IMR-90 (cell line): Measurements from ENCODE around the gene TM4SF4. TPM values are rescaled to one million over a fixed set of nuclear protein-coding genes. Genes with fewer than 3 reads are reported as not detected.

Experiments
- ATAC-seq: fragments of 200-7000 bp; cut with Tn5 transposase; 2 replicates; pipeline ENCODE4 v1.9.1; 2020; ENCODE audit warnings: low read depth, mild to moderate bottlenecking, moderate library complexity
- BruUV-seq: library from RNA; stranded (reverse); fragments of 400-500 nt; replicated peaks from 2 replicates; lab custom pipeline; 2021; lab: Mats Ljungman, UMichigan
- CTCF ChIA-PET: fragments of 300-600 bp; formaldehyde crosslinking; extraction: SDS; loops from one replicate; lab custom pipeline; 2021; ENCODE audit warnings: antibody characterized with exemption; lab: Yijun Ruan, JAX
- POLR2A ChIA-PET: fragments of 300-600 bp; sonication (Branson Sonifier 250); formaldehyde crosslinking; loops from one replicate; lab custom pipeline; 2022; ENCODE audit warnings: antibody characterized with exemption; ENCODE audit not compliant: unreplicated experiment; lab: Charles Lee
- DNase-seq: peaks from one replicate; pipeline ENCODE4 v3.0.0; 2013
- H2AFZ ChIP-seq: replicated peaks from 2 replicates; pipeline ENCODE3; 2013; ENCODE audit warnings: low read length, mild to moderate bottlenecking; ENCODE audit not compliant: poor library complexity
- H2AK5ac ChIP-seq: 2 replicates; pipeline ENCODE4 v1.6.1; 2013; ENCODE audit warnings: low read depth, low read length, inconsistent platforms
- H2AK9ac ChIP-seq: replicated peaks from 2 replicates; pipeline ENCODE3; 2013; ENCODE audit warnings: mild to moderate bottlenecking, low read depth, low read length, moderate library complexity; ENCODE audit not compliant: poor library complexity
- H2BK120ac ChIP-seq: 2 replicates; pipeline ENCODE4 v1.6.1; 2013; ENCODE audit warnings: low read depth, low read length, inconsistent platforms
- H2BK15ac ChIP-seq: 3 replicates; pipeline ENCODE4 v1.6.1; 2013; ENCODE audit warnings: low read depth, low read length, inconsistent platforms
- H2BK20ac ChIP-seq: 2 replicates; pipeline ENCODE4 v1.6.1; 2013; ENCODE audit warnings: low read depth, mild to moderate bottlenecking, inconsistent platforms, low read length, moderate library complexity
- H2BK5ac ChIP-seq: 2 replicates; pipeline ENCODE4 v1.6.1; 2013; ENCODE audit warnings: mild to moderate bottlenecking, low read depth, low read length, inconsistent platforms; ENCODE audit not compliant: poor library complexity, severe bottlenecking
- H3K14ac ChIP-seq: replicated peaks from 2 replicates; pipeline ENCODE4 v1.6.1; 2013; ENCODE audit warnings: low read depth, low read length, inconsistent platforms
- H3K18ac ChIP-seq: 2 replicates; pipeline ENCODE4 v1.6.1; 2013; ENCODE audit warnings: low read depth, low read length, control low read depth
- H3K23ac ChIP-seq: 2 replicates; pipeline ENCODE4 v1.6.1; 2013; ENCODE audit warnings: low read depth, low read length, inconsistent platforms
- H3K27ac ChIP-seq: 2 replicates; pipeline ENCODE4 v1.5.1; 2013; ENCODE audit warnings: mild to moderate bottlenecking, control low read depth, low read length; ENCODE audit not compliant: insufficient read depth
- H3K27me3 ChIP-seq: 2 replicates; pipeline ENCODE4 v1.6.1; 2013; ENCODE audit warnings: low read length; ENCODE audit not compliant: control insufficient read depth, insufficient read depth
- H3K36me3 ChIP-seq: 2 replicates; pipeline ENCODE4 v1.6.1; 2013; ENCODE audit warnings: low read length, mixed read lengths; ENCODE audit not compliant: control insufficient read depth, insufficient read depth
- H3K4ac ChIP-seq: 2 replicates; pipeline ENCODE4 v1.6.1; 2013; ENCODE audit warnings: low read depth, low read length, inconsistent platforms
- H3K4me1 ChIP-seq: 2 replicates; pipeline ENCODE4 v1.6.1; 2013; ENCODE audit warnings: low read length, mixed read lengths; ENCODE audit not compliant: control insufficient read depth, insufficient read depth
- H3K4me2 ChIP-seq: 2 replicates; pipeline ENCODE4 v1.6.1; 2013; ENCODE audit warnings: low read depth, mild to moderate bottlenecking, control low read depth, low read length, moderate library complexity
- H3K4me3 ChIP-seq: 2 replicates; pipeline ENCODE4 v1.5.1; 2013; ENCODE audit warnings: low read depth, mild to moderate bottlenecking, control low read depth, low read length, moderate library complexity; ENCODE audit not compliant: insufficient read depth
- H3K56ac ChIP-seq: 2 replicates; pipeline ENCODE4 v1.6.1; 2013; ENCODE audit warnings: low read length, inconsistent platforms; ENCODE audit not compliant: insufficient read depth; ENCODE audit errors: extremely low read depth
- H3K79me1 ChIP-seq, 2 experiments: 2 replicates each; pipeline ENCODE4 v1.6.1; 2013; ENCODE audit warnings: low read length in 2 of 2, inconsistent platforms in 1 of 2, low read depth in 1 of 2
- H3K9ac ChIP-seq: 2 replicates; pipeline ENCODE4 v1.6.1; 2013; ENCODE audit warnings: low read depth, low read length, control low read depth
- H3K9me1 ChIP-seq: 2 replicates; pipeline ENCODE4 v1.6.1; 2013; ENCODE audit warnings: low read length, inconsistent platforms; ENCODE audit not compliant: insufficient read depth
- H3K9me3 ChIP-seq: 2 replicates; pipeline ENCODE4 v1.6.1; 2013; ENCODE audit warnings: low read length; ENCODE audit not compliant: control insufficient read depth, insufficient read depth
- H4K20me1 ChIP-seq: 2 replicates; pipeline ENCODE4 v1.6.1; 2013; ENCODE audit warnings: low read length, inconsistent platforms; ENCODE audit not compliant: insufficient read depth
- H4K5ac ChIP-seq: 2 replicates; pipeline ENCODE4 v1.6.1; 2013; ENCODE audit warnings: mild to moderate bottlenecking, low read depth, low read length, control low read depth
- H4K8ac ChIP-seq, 2 experiments: 2 replicates each; pipeline ENCODE4 v1.6.1; 2013; ENCODE audit warnings: low read depth in 2 of 2, low read length in 2 of 2, control low read depth in 1 of 2, inconsistent platforms in 1 of 2
- H4K91ac ChIP-seq: 2 replicates; pipeline ENCODE4 v1.6.1; 2013; ENCODE audit warnings: low read depth, low read length, inconsistent platforms; ENCODE audit not compliant: insufficient read depth
- BHLHE40 ChIP-seq: fragments of 150-350 bp; IDR thresholded peaks from 2 replicates; pipeline ENCODE4 v1.6.1; 2016; ENCODE audit warnings: mild to moderate bottlenecking, low read depth, low read length
- CEBPB ChIP-seq: IDR thresholded peaks from 2 replicates; pipeline ENCODE4 v1.6.1; 2012; ENCODE audit warnings: low read depth, low read length, improper control_type of control experiment
- CHD1 ChIP-seq: IDR thresholded peaks from 2 replicates; pipeline ENCODE4 v1.6.1; 2012; ENCODE audit warnings: low read depth, low read length, improper control_type of control experiment
- ELK1 ChIP-seq: fragments of 150-350 bp; IDR thresholded peaks from 2 replicates; pipeline ENCODE4 v1.6.1; 2016; ENCODE audit warnings: low read depth, mild to moderate bottlenecking, low read length, moderate library complexity, borderline replicate concordance
- FOS ChIP-seq: fragments of 150-350 bp; IDR thresholded peaks from 2 replicates; pipeline ENCODE4 v1.6.1; 2016; ENCODE audit warnings: low read depth, low read length
- MAFK ChIP-seq: IDR thresholded peaks from 2 replicates; pipeline ENCODE4 v1.6.1; 2012; ENCODE audit warnings: low read depth, low read length, improper control_type of control experiment
- NFE2L2 ChIP-seq: fragments of 150-350 bp; IDR thresholded peaks from 2 replicates; pipeline ENCODE4 v1.6.1; 2016; ENCODE audit warnings: low read depth, mild to moderate bottlenecking, low read length
- POLR2A ChIP-seq: IDR thresholded peaks from 2 replicates; pipeline ENCODE4 v1.6.1; 2012; ENCODE audit warnings: mild to moderate bottlenecking, low read depth, low read length
- RAD21 ChIP-seq: IDR thresholded peaks from 2 replicates; pipeline ENCODE4 v1.6.1; 2012; ENCODE audit warnings: low read length, improper control_type of control experiment
- RCOR1 ChIP-seq: IDR thresholded peaks from 2 replicates; pipeline ENCODE4 v1.6.1; 2012; ENCODE audit warnings: mild to moderate bottlenecking, low read length, improper control_type of control experiment; ENCODE audit not compliant: insufficient replicate concordance
- RFX5 ChIP-seq: IDR thresholded peaks from 2 replicates; pipeline ENCODE4 v1.8.0; 2012; ENCODE audit warnings: low read depth, mild to moderate bottlenecking, low read length, moderate library complexity
- SMC3 ChIP-seq: fragments of 150-350 bp; IDR thresholded peaks from 2 replicates; pipeline ENCODE4 v1.6.1; 2016; ENCODE audit warnings: low read depth, mild to moderate bottlenecking, antibody characterized with exemption, low read length, moderate library complexity
- WGBS, 2 experiments: methylation state at CpG; one replicate each; pipeline versions ENCODE4 v1.1.5 to v1.1.7; 2013; ENCODE audit warnings: missing lambda C conversion rate in 2 of 2; ENCODE audit not compliant: insufficient read length in 1 of 2; ENCODE audit errors: extremely low coverage in 2 of 2; 5-methylcytosine and 5-hydroxymethylcytosine counted together
- dilution Hi-C: fragments of 300-500 bp; cut with HindIII; formaldehyde crosslinking; loops from one replicate; pipeline ENCODE4 v1.14.3; 2018; ENCODE audit warnings: low sequenced_read_pairs; ENCODE audit not compliant: unreplicated experiment
- in situ Hi-C: fragments of 300-500 bp; cut with MboI; formaldehyde crosslinking; loops from 3 replicates; pipeline ENCODE4 v1.14.3; 2019; ENCODE audit warnings: low sequenced_read_pairs, inconsistent platforms, mixed read lengths
- intact Hi-C: fragments of 100-400 bp; cut with micrococcal nuclease; formaldehyde crosslinking; loops from 2 replicates; pipeline ENCODE4 v1.10.0; 2022
- polyA plus RNA-seq, 3 experiments: library from polyadenylated mRNA; depleted of rRNA; stranded (reverse); fragments of >200 nt; gene quantifications; 2 replicates each; pipeline ENCODE4 v1.2.3, GENCODE V29; 2012; ENCODE audit warnings: low replicate concordance in 1 of 3
- total RNA-seq: library from RNA; depleted of rRNA; stranded (reverse); fragments of >200 nt; gene quantifications from 2 replicates; pipeline ENCODE4 v1.2.3, GENCODE V29; 2012

Gene TM4SF4
- total and polyA plus RNA-seq, 2 of the 4 experiments (the other 2 are of a cell fraction): 0.60 to 1.6 TPM

- Histone ChIP-seq H2BK20ac (peak overlapping the region; percentile 96), H3K56ac (0 out of 2 replicates have a peak overlapping the region, but pooled peaks have one; percentile 19), H3K79me1 (peaks cover 0 to 14% of the 10 kb centered on the region in 2 experiments; a peak in 2 of 4 replicates), H4K8ac (peak overlapping the region; percentile 45 to 94; a peak in 3 of 4 replicates), H2AK5ac (peak overlapping the region; percentile 83), H4K20me1 (no peaks in the 10 kb centered on the region), H3K9me1 (peaks cover 23% of the 10 kb centered on the region), H2AK9ac (peak overlapping the region; percentile 37), H4K91ac (peak overlapping the region; percentile 88), H3K9ac (no peak overlapping the region), H2BK5ac (peak overlapping the region; percentile 79), H3K9me3 (no peaks in the 10 kb centered on the region; the same call in 1 of the 2 replicates), H3K27me3 (no peaks in the 10 kb centered on the region), H3K18ac (peak overlapping the region; percentile 95), H3K4ac (peak overlapping the region; percentile 83), H3K23ac (peak overlapping the region; percentile 71), H3K14ac (peak overlapping the region; percentile 94), H3K36me3 (no peaks in the 10 kb centered on the region), H2BK15ac (peak overlapping the region; percentile 97; the same call in 2 of the 3 replicates), H2BK120ac (peak overlapping the region; percentile 95), H2AFZ (peak overlapping the region; percentile 81), H3K4me3 (no peak overlapping the region), H3K4me2 (no peak overlapping the region), H3K27ac (peak overlapping the region; percentile 53; the same call in 1 of the 2 replicates), H3K4me1 (peaks cover 32% of the 10 kb centered on the region), H4K5ac (peak overlapping the region; percentile 87)
- intact Hi-C loops (no loop called here), in situ Hi-C loops (no loop called here), dilution Hi-C loops (no loop called here)
- POLR2A ChIA-PET: no interaction called here
- no peak for TF ChIP-seq RFX5
- TF ChIP-seq RCOR1: no peak
- no peak for TF ChIP-seq NFE2L2
- TF ChIP-seq FOS: no peak
- TF ChIP-seq MAFK: no peak
- no peak for TF ChIP-seq BHLHE40
- no peak for TF ChIP-seq POLR2A
- no peak for TF ChIP-seq ELK1
- no peak for TF ChIP-seq RAD21
- no peak for TF ChIP-seq SMC3
- no peak for TF ChIP-seq CEBPB
- TF ChIP-seq CHD1: no peak
- BruUV-seq: no TSS peak
- ATAC-seq (no peak), DNase-seq (no peak)
- 40% methylated on average over 2 of the region's 3 CpGs; no CpG with 5 or more reads in 1 of the 2 experiments for WGBS, 2 experiments
- CTCF ChIA-PET: interaction anchor here (0.7 to 1.5 kb wide), 2 partner anchors 10 to 22 kb away, joined by 4 to 8 read pairs; no protein-coding TSS in a partner anchor
These were observed 4.1 kb upstream of the TM4SF4 start for GRCh38 chr3:149470381-149470780.
